ENCODE data around the gene METTL27.

Gene METTL27

DNA sequence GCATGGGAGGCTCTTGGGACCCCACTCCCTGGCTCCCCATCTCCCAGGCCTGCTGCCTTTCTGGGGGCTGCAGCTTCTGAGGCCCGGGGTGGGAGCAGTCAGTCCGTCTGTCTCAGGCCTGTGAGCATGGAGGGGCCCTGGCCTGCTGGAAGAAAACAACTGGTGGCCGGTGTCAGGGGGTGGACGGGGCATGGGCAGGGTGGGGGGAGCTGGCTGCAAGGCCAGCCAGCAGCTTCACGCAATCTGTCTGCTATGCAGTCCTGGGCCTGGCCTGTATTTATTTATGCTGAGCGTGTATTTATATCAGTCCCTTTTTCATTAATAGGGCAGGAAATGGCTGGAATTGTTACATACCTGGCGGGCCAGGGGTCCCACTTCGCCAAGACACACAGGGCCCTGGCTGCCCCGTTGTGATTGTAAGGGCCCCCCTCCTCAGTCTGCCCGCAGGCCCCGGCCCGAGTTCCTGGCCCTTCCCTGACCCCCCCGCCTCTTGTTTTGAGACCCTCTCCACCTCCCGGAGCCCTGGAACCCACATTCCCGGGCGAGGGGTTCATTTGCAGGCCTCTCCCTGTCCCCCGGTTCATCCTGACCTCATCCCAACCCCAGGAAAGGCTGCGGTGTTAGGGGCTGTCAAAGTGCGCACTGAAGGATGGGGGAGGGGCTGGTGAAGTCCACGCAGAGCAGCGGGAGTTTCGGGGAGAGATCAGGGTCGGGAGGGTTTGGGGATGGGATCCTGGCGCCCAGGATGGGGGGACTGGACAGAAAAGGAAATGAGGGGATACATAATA, 26.9 kb upstream of the METTL27 start:
- DNase-seq, result no peak

DNA sequence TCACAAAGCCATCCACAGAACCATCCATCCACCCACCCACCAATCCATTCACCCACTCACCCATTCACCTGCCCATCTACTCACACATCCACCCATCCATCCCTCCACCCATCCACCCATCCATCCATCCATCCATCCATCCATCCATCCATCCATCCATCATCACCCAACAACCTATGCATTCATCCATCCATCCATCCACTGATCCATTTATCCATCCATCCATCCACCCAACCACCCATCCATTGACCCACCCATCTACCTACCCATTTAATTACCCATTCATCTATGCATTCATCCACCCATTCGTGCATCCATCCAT, 24.1 kb upstream of the METTL27 start:
- DNase-seq, result no peak

DNA sequence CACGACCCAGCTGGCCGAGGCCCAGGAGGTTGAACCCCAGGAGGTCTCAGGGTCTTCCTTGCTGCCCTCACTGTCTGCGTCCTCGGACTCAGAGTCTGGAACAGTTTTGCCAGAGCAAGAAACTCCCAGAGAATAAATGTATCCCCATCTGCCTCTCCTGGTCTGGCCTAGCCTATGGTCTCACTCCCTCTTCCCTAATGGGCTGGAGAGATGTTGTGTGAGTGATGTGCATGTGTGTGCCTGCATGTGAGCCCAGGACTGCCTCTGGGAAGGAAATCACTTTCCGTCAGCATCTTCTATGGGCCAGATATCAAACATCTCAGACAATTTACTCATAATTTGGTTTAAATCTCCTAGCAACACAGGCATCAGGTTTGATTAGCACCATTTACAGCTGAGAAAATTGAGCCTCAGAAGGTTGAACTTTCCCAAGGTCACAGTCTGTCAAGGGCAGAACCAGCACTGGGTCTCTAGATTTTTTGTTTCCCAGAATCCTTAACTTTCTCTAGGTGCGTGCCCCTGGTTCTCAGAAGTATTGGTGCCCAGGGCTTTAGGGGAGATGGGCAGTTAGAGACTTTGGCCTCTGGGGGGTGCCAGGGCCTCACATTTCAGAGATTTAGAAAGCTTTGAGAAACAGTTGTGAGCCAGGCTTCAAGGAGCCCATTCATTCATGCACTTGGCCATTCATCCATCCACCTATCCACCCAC, 23.6 kb upstream of the METTL27 start:
- DNase-seq, result peak; percentile 70 to 71

DNA sequence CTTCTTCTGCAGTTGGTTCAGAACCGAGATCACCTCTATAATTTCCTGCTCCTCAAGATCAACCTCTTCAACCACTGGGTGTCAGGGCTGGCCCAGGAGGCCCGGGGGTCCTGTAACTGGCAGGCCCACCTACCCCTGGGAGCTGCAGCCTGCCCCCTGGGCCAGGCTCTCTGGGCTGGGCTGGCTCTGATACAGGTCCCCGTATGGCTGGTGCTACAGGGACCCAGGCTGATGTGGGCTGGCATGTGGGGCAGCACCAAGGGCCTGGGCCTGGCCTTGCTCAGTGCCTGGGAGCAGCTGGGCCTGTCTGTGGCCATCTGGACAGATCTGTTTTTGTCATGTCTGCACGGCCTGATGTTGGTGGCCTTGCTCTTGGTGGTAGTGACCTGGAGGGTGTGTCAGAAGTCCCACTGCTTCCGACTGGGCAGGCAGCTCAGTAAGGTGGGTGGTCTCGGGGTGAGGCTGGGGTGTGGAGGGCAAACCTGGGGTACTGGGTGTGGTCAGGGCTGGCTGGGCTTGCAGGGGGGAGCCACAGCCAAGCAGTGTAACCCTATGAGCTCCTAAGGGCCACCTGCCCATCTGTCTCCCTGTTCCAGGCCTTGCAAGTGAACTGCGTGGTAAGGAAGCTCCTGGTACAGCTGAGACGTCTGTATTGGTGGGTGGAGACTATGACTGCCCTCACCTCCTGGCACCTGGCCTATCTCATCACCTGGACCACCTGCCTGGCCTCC, 22.8 kb upstream of the METTL27 start:
- no peak for DNase-seq

DNA sequence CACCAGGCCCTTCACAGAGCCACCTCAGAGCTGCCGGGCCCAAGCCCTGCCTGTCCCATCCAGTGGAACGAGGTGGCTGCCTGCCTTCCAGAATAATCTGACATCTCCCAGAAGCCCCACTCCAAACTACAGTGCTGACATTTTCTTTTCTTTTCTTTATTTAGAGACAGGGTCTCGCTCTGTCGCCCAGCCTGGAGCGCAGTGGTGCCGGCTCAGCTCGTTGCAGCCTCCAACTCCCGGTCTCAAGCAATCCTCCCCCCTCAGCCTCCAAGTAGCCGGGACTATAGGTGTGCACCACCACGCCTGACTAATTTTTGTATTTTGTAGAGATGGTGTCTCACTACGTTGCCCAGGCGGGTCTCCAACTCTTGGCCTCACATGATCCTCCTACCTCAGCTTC, 19.0 kb upstream of the METTL27 start:
- no peak for DNase-seq

DNA sequence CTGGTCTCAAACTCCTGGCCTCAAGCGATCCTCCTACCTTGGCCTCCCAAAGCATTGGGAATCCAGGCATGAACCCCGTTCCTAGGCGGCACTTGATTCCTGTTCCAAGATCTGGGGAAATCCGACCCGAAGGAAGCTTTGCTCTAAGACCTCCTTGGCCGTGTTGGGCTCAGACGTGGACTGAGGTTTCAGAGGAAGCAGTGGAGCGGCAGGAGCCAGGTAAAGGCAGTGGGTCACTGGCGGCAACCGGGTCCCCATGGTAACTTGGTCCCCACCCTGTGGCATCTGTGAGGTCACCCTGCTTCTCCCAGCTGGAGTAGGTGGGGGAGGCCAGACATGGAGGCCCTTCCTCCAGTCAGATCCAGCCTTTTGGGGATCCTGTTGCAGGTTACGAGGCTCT, 18.5 kb upstream of the METTL27 start, which contains the start of gene TMEM270:
Gene TMEM270, plus strand, starts transcription at position 301 of the 400 bp plus-strand sequence. Its CDS starts 36 bp downstream, at position 337.
- no peak for DNase-seq

DNA sequence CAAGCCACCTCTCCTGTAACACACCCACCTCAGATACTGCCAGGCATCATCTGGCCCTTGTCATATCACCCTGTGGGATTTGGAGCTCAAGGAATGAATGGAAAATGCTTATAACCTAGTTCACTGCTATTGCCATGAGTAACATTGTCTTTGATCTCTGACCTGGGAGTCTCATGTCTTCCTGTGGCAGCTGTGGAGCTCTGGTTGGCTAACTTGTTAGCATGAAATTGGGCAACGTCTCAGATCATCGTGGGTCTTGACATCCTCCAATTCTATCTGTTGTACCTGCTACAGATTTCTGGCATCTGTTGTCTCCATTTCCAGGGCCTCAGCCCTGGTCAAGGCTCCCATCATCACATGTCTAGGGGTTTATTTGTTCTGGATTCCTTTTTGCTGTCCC, 16.5 kb upstream of the METTL27 start:
- no peak for DNase-seq

DNA sequence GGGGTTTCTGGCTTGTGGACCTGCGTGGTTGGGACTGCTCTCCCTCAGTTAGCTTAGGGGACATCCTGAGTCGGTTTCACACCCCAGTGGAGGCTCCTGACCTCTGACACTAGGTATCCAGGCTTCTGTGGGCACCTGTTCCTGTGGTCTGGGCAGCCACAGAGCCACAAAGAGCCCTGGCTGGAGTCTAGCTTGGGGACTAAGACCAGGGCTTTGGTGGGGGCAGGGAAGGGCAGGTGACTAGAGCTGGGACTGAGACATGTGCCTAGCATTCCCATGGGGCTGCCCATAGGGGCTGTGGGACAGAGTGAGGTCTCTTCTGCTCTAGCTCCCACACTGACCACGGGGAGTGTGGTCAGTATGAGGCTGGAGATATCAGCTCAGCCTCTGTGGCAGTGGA, 14.6 kb upstream of the METTL27 start:
- no peak for DNase-seq

DNA sequence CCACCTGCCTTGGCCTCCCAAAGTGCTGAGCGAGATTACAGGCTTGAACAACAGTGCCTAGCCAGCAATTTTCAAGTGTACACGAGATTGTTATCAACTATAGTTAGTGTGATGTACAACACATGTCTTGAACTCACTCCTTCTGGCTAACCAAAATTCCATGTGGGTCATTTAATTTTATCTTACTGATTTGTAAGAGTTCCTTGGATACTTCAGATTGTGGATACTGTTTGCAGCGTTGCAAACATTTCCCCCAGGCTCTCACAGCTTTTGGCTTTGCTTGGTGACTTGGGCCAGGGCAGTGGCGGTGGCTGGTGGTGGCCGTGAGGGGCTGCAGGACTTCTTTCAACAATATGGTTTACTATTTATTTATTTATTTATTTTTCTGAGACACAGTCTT, 10.2 kb upstream of the METTL27 start:
- DNase-seq, result no peak

DNA sequence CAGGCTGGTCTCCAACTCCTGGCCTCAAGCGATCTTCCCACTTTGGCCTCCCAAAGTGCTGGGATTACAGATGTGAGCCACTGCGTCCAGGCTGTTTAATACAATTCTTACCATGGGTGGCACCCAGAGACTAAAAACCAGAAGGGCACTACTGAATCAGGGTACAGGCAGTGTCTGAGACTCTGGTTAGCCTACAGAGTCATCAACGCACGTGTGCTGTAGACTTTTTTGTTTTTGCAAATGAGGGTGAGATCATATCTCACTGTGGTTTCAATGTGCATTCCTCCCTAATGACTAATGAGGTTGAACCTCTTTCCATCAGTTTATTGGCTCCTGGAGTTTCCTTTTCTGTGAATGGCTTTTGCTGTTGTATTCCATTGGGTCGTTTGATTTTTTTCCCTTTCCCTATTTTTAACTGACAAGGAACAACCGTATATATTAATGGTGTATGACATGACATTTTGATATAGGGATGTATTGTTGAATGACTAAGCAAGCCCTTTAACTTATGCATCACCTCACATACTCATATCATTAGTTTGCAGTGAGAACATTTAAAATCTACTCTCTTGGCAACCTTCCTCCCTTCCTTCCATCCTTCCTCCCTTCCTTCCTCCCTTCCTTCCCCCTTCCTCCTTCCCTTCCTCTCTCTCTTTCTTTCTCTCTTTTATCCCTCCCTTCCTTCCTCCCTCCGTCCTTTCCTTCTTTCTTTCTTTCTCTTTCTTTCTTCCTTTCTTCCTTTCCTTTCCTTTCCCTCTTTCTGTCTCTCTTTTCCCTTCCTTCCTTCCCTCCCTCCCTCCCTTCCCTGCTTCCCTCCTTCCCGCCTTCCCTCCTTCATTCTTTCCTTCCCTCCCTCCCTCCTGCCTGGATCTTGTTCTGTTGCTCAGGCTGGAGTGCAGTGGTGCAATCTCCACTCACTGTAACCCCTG, 9.4 kb upstream of the METTL27 start:
- DNase-seq, result peak; percentile 40 to 41

DNA sequence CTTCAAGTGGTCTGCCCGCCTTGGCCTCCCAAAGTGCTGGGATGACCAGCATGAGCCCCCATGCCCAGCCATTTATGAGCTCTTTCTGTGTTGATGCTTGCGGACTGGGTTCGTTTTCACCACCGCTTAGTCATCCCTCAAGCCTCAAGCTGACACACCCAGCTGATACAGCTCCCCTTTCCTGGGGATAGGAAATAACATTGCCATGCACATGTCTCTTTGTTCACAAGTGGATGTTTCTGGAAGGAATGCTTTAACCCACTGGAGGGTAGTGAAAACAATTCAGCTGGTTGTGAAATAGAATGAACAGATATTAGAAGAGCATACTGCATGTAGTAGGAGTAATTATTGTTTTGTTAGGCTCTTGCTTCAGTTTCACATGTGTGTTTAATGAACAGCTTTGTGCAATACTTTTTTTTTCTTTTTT, 8.5 kb upstream of the METTL27 start:
- peak; percentile 41 to 54 for DNase-seq

DNA sequence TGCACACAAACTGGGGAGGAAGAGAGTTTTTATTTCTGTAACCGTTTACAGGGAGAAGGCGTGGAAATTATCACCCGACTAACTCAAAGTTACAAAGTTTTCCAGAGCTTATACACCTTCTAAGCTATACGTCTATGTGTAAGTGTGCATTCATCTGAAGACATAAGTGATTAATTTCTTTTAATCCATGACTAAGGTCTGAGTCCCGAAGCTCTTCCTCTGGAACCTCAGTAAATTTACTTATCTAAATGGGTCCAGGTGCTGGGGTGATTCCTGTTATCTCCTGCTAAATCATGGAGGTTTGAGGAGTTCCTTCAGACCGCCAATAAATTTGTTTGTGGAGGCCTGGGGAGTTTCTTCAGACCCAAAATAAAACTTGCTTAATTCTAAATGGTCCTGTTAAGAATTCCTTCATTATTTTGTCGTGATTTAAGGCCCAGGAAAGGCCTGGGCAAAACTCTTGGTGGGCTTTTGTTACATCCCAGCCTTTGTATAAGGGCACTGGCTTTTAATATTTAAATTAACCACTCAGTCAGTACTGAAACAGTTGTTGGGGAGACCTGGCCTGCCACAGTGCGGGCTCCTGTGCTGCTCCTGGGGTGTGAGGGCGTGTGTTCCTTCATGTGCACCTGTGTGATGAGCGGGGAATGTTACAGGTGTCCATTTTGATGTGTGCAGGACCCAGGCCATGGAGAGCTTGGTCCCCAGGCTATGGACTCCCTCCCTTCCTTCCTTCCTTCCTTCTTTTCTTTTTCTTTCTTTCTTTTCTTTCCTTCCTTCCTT, 5.8 kb upstream of the METTL27 start:
- DNase-seq, result no peak

DNA sequence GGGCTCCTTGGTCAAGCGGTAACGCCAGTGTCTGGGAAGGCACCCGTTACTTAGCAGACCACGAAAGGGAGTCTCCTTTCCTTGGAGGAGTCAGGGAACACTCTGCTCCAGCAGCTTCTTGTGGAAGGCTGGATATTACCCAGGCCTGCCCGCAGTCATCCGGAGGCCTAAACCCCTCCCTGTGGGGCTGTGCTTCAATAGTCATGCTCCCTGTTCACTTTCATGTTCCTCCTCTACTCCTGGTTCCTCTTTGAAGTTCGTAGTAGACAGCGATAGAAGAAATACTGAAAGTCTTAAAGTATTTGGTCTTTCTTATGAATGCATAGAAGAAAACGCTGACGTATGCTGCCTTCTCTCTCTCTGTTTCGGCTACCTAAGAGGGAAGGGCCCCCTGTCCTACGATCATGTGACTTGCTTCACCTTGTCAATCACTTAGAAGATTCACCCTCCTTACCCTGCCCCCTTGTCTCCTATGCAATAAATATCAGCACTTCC, 3.4 kb upstream of the METTL27 start:
- peak; percentile 65 to 68 for DNase-seq

DNA sequence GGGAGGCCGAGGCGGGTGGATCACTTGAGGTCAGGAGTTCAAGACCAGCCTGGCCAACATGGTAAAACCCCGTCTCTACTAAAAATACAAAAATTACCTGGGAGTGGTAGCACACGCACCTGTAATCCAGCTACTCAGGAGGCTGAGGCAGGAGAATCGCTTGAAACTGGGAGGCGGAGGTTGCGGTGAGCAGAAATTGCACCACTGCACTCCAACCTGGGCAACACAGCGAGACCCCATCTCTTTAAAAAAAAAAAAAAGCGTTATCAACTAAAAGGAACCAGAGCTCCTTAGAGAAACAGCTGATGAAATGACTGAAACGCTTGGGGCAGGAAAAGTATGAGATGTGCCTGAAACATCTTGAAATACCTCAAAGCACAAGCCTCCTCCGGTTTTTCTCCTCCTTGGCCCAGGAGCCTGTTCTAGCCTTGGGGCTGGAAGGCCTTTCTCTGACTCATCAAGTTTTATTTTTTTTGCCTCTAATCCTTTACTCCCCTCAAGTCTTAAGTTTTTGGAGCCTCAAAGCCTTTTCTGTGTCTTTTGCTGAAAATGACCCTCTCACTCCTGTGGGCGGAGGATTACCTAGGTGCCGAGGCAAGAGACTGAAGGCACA, 2.6 kb upstream of the METTL27 start:
- no peak for DNase-seq

DNA sequence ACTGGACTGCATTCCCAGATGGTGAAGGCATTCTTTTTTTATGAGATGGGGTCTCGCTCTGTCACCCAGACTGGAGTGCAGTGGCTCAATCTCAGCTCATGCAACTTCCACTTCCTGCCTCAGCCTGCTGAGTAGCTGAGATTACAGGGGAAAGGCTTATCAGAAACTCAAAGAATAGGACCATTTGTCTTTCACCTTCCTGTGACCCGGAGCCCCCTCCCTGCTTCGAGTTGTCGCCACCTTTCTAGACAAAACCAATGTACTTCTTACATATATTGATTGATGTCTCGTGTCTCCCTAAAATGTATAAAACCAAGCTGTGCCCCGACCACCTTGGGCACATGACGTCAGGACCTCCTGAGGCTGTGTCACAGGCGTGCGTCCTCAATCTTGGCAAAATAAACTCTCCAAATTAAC, 1.8 kb upstream of the METTL27 start:
- DNase-seq, result peak in 1 of 2 donors; percentile 28

DNA sequence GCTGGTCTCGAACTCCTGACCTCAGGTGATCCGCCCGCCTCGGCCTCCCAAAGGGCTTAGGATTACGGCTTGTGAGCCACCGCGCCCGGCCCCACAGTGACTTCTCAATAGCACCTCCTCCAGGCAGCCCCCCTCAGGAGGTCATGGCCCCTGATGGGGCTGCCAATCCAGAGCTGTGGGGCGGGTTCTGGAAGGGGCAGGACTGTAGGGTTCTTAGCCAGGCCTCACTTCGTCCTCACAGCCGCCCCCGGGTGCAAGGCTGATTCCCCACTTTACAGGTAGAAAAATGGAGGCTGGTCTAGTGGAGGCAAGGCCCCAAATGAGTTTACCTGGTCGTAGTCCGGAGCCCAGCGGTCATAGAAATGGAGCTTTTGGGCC, 638 bp downstream of the METTL27 start:
- DNase-seq, result no peak

DNA sequence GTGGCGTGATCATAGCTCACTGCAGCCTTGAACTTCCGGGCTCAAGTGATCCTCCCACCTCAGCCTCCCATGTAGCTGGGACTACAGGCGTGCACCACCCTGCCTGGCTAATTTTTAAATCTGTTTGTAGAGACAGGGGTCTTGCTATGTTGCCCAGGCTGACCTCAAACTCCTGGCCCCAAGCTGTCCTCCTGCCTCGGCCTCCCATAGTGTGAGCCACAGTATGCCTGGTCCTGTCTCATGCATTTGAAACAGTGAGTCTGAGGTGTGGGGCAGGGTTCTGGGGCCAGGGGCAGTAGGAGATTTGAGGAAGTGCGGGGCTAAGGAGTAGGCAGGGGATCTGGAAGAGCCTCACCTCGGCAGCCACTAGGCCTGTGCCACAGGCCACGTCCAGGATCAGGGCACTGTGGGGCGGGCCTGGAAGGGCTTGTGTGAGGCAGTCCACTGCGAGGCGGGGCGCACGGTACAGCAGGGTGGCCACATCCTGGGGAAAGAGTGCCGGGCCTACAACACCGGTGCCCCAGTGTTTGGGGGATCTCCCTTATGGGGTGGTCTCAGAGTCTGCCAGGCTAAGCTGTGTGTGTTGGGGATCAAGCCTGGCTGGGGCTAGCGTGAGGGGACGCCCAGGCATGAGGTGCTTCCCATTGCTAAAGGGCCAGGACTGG, 1.5 kb downstream of the METTL27 start:
- DNase-seq, result no peak

DNA sequence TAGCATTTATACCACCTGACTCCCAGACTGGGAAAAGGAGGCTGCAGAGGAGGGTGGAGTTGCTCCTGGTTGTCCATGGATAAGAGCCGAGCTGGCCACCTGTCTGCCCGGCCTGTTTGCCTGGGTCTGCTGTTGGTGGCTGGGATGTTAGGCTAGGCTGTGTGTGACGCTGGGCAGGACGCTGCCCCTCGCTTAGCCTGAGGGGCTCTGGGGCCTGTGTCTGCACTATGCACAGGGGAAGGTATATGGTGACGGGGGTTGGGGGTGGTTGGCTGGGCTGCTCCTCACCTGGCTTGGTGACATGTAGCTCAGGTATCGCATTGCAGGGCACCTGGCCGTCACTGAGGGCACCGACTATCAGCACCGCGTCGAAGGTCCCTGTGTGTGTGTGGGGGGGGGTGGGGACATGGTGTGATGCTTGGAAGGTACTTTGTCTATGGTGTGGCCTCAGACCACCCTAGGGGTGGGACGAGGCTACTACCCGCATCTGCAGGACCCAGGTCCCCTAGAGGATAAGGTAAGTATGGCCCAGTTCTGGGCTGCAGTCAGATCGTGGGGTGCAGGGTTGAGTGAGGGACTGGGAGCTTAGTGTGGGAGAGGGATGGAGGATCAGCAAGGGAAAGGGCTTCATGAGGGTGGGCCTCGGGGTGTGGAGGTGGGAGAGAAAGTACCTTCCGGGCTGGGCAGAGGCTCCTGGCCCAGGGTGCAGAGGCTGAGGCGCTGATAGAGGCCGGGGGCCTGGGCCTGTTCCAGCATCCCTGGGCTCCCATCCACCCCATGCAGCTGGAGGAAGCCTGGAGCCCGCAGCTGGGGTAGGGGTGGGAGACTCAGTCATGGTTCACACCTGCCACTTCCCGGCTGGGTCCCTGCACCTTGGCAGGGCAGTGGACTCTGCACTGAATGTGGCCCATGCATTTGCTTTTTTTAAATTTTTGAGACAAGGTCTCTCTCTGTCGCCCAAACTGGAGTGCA, 2.3 kb downstream of the METTL27 start:
- no peak for DNase-seq

DNA sequence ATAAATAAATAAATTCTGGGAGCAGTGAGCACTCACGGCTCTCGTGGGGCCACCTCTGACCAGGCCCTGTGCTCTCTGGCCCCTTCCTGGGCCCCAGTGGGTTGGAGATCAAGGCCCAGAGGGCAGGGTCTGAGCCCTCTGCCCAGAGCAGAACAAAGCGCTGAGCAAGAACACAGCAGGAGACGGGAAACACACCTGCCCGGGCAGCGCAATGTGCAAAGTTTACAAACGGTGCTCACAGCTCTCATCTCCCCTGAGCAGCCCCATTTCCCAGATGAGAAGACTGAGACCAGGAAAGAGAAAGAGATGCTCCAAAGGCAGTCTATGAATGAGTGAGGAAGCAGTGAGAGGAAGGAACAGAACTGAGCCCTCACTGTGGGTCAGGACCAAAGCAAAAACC, 3.0 kb downstream of the METTL27 start:
- DNase-seq, result no peak

Data from inflammatory macrophage (primary cell).